WERI-Rb-1 (cell line): ENCODE results near the gene SLC19A2.
A peak's percentile ranks its signal among the peaks of the same experiment; 100 is the strongest.

Experiments
- DNase-seq: peaks from one replicate; pipeline ENCODE4 v3.0.0-alpha.2; 2020
- H3K27ac ChIP-seq: fragments of 250-450 bp; sonication (Bioruptor Pico); 2 replicates; pipeline ENCODE4 v1.5.1; 2020; ENCODE audit warnings: mild to moderate bottlenecking, moderate library complexity
- H3K27me3 ChIP-seq: fragments of 250-450 bp; sonication (Bioruptor Pico); 2 replicates; pipeline ENCODE4 v1.5.1; 2021; ENCODE audit warnings: mild to moderate bottlenecking, low read depth, moderate library complexity; ENCODE audit not compliant: insufficient read depth, severe bottlenecking
- H3K36me3 ChIP-seq: fragments of 250-450 bp; sonication (Bioruptor Pico); 2 replicates; pipeline ENCODE4 v1.5.1; 2020; ENCODE audit warnings: mild to moderate bottlenecking, moderate library complexity
- H3K4me3 ChIP-seq: 2 replicates; pipeline ENCODE4 v1.5.1; 2011; ENCODE audit warnings: low read depth, mild to moderate bottlenecking, control low read depth, low read length
- H3K9me3 ChIP-seq: fragments of 250-450 bp; sonication (Bioruptor Pico); 2 replicates; pipeline ENCODE4 v1.5.1; 2021; ENCODE audit warnings: mild to moderate bottlenecking, moderate library complexity; ENCODE audit not compliant: severe bottlenecking
- CTCF ChIP-seq: IDR thresholded peaks from 2 replicates; pipeline ENCODE4 v1.5.1; 2011; ENCODE audit warnings: low read depth, mild to moderate bottlenecking, control low read depth, inconsistent platforms, low read length

The SLC19A2 gene

GRCh38 chr1:169427081-169427641 lies 58.6 kb downstream of the SLC19A2 start, which contains the start of gene CCDC181:
CCDC181 (minus strand) TSS chr1:169427474; CDS start chr1:169424927, 2,547 bp downstream.
- peak within 1 kb of the TSS; percentile 63 for H3K4me3 ChIP-seq
- peak; percentile 87 for DNase-seq

GRCh38 chr1:169426174-169426705 lies 59.5 kb downstream of the SLC19A2 start:
- H3K9me3 ChIP-seq = no peaks in the 10 kb centered on the region
- no peak for DNase-seq
- H3K27ac ChIP-seq = peak overlapping the region; percentile 45
- H3K27me3 ChIP-seq = no peaks in the 10 kb centered on the region
- H3K36me3 ChIP-seq = no peaks in the 10 kb centered on the region
- no peak for TF ChIP-seq CTCF
- peak overlapping the region; percentile 63 for H3K4me3 ChIP-seq

More at GRCh38 chr1:169427081-169427641, 58.6 kb downstream of the SLC19A2 start, which contains the start of gene CCDC181:
- H3K36me3 ChIP-seq = no peaks in the 10 kb centered on the region
- peak within 1 kb of the TSS; percentile 45 for H3K27ac ChIP-seq
- no peaks in the 10 kb centered on the region for H3K9me3 ChIP-seq
- TF ChIP-seq CTCF = no peak
- no peaks in the 10 kb centered on the region for H3K27me3 ChIP-seq

- TF ChIP-seq CTCF = no peak
- Histone ChIP-seq H3K9me3 (no peaks in the 10 kb centered on the region), H3K27me3 (no peaks in the 10 kb centered on the region), H3K36me3 (no peaks in the 10 kb centered on the region), H3K27ac (no peak overlapping the region), H3K4me3 (no peak overlapping the region)
- no peak for DNase-seq
Measured at GRCh38 chr1:169421309-169421708, 64.4 kb downstream of the SLC19A2 start.

GRCh38 chr1:169414952-169415351 lies 70.8 kb downstream of the SLC19A2 start:
- Histone ChIP-seq H3K9me3 (no peaks in the 10 kb centered on the region), H3K4me3 (no peak overlapping the region), H3K27me3 (no peaks in the 10 kb centered on the region), H3K27ac (no peak overlapping the region), H3K36me3 (no peaks in the 10 kb centered on the region)
- DNase-seq = no peak
- no peak for TF ChIP-seq CTCF
